T-helper 1 cell treated with Interleukin-12 subunit alpha and Interleukin-12 subunit beta and Interleukin-4 antibody, amounts not matched to agents 30 μg/mL and 1 μg/mL, for 36 hours (primary cell): ENCODE data around the gene IPMK.
"Not testable (repeated sequence)": the region's sequence is repeated elsewhere in the genome, so short reads cannot be mapped to it uniquely, and the experiment has no call there.

Experiments used
- H3K27ac Mint-ChIP-seq: one replicate; pipeline ENCODE4 v1.8.0; 2021; ENCODE audit warnings: mild to moderate bottlenecking, mixed read lengths
- H3K27me3 Mint-ChIP-seq: one replicate; pipeline ENCODE4 v1.8.0; 2021; ENCODE audit warnings: low read depth, mixed read lengths
- H3K36me3 Mint-ChIP-seq: one replicate; pipeline ENCODE4 v1.8.0; 2021; ENCODE audit warnings: low read depth, mixed read lengths
- H3K4me1 Mint-ChIP-seq: one replicate; pipeline ENCODE4 v1.8.0; 2021; ENCODE audit warnings: low read depth, mixed read lengths
- H3K4me3 Mint-ChIP-seq: one replicate; pipeline ENCODE4 v1.8.0; 2021; ENCODE audit warnings: mild to moderate bottlenecking, moderate library complexity, mixed read lengths
- H3K9me3 Mint-ChIP-seq: one replicate; pipeline ENCODE4 v1.8.0; 2021; ENCODE audit warnings: mixed read lengths

Gene IPMK

GRCh38 chr10:58173391-58173790 lies 94.3 kb downstream of the IPMK start:
- H3K9me3 Mint-ChIP-seq = no peaks in the 10 kb centered on the region
- no peaks in the 10 kb centered on the region for H3K36me3 Mint-ChIP-seq
- peaks cover 10% of the 10 kb centered on the region for H3K27me3 Mint-ChIP-seq
- no peak overlapping the region for H3K4me3 Mint-ChIP-seq
- no peak overlapping the region for H3K27ac Mint-ChIP-seq
- no peaks in the 10 kb centered on the region for H3K4me1 Mint-ChIP-seq

- H3K4me3 Mint-ChIP-seq = no peak overlapping the region
- H3K36me3 Mint-ChIP-seq = no peaks in the 10 kb centered on the region
- H3K9me3 Mint-ChIP-seq = no peaks in the 10 kb centered on the region
- no peaks in the 10 kb centered on the region for H3K4me1 Mint-ChIP-seq
- H3K27me3 Mint-ChIP-seq = peaks cover 10% of the 10 kb centered on the region
- H3K27ac Mint-ChIP-seq = no peak overlapping the region
These were observed 96.5 kb downstream of the IPMK start for GRCh38 chr10:58171146-58171545.

GRCh38 chr10:58164517-58164916 lies 103.2 kb downstream of the IPMK start:
- Mint-ChIP-seq H3K9me3 (no peaks in the 10 kb centered on the region), H3K4me3 (no peak overlapping the region), H3K36me3 (no peaks in the 10 kb centered on the region), H3K4me1 (no peaks in the 10 kb centered on the region), H3K27me3 (peaks cover 7% of the 10 kb centered on the region), H3K27ac (no peak overlapping the region)

- Mint-ChIP-seq H3K36me3 (no peaks in the 10 kb centered on the region), H3K4me1 (no peaks in the 10 kb centered on the region), H3K27me3 (peaks cover 4% of the 10 kb centered on the region), H3K4me3 (no peak overlapping the region), H3K9me3 (no peaks in the 10 kb centered on the region), H3K27ac (no peak overlapping the region)
These were observed 108.9 kb downstream of the IPMK start for GRCh38 chr10:58158806-58159205.

GRCh38 chr10:58157076-58157766 lies 110.5 kb downstream of the IPMK start:
- H3K9me3 Mint-ChIP-seq = no peaks in the 10 kb centered on the region
- no peaks in the 10 kb centered on the region for H3K36me3 Mint-ChIP-seq
- peaks cover 4% of the 10 kb centered on the region for H3K27me3 Mint-ChIP-seq
- no peaks in the 10 kb centered on the region for H3K4me1 Mint-ChIP-seq
- no peak overlapping the region for H3K4me3 Mint-ChIP-seq
- no peak overlapping the region for H3K27ac Mint-ChIP-seq

- H3K4me1 Mint-ChIP-seq, H3K27me3 Mint-ChIP-seq, H3K36me3 Mint-ChIP-seq, H3K4me3 Mint-ChIP-seq, H3K27ac Mint-ChIP-seq, H3K9me3 Mint-ChIP-seq: not testable (repeated sequence)
These were observed 111.8 kb downstream of the IPMK start for GRCh38 chr10:58155941-58156340.

- Mint-ChIP-seq H3K27ac (no peak overlapping the region), H3K27me3 (peaks cover 3% of the 10 kb centered on the region)
These were observed 113.9 kb downstream of the IPMK start for GRCh38 chr10:58153751-58154150.

GRCh38 chr10:58152673-58153263 lies 114.9 kb downstream of the IPMK start:
- no peaks in the 10 kb centered on the region for H3K9me3 Mint-ChIP-seq
- no peak overlapping the region for H3K27ac Mint-ChIP-seq
- peaks cover 3% of the 10 kb centered on the region for H3K27me3 Mint-ChIP-seq
- H3K4me3 Mint-ChIP-seq = no peak overlapping the region
- H3K4me1 Mint-ChIP-seq = no peaks in the 10 kb centered on the region
- no peaks in the 10 kb centered on the region for H3K36me3 Mint-ChIP-seq

More at GRCh38 chr10:58153751-58154150, 113.9 kb downstream of the IPMK start:
- H3K36me3 Mint-ChIP-seq = no peaks in the 10 kb centered on the region
- H3K9me3 Mint-ChIP-seq = no peaks in the 10 kb centered on the region
- H3K4me3 Mint-ChIP-seq = no peak overlapping the region
- H3K4me1 Mint-ChIP-seq = no peaks in the 10 kb centered on the region

GRCh38 chr10:58150290-58150689 lies 117.4 kb downstream of the IPMK start:
- peaks cover 3% of the 10 kb centered on the region for H3K27me3 Mint-ChIP-seq
- H3K4me3 Mint-ChIP-seq = no peak overlapping the region
- no peak overlapping the region for H3K27ac Mint-ChIP-seq
- H3K36me3 Mint-ChIP-seq = no peaks in the 10 kb centered on the region
- no peaks in the 10 kb centered on the region for H3K4me1 Mint-ChIP-seq
- H3K9me3 Mint-ChIP-seq = peaks cover 4% of the 10 kb centered on the region

GRCh38 chr10:58143944-58144343 lies 123.8 kb downstream of the IPMK start:
- H3K27me3 Mint-ChIP-seq = peaks cover 6% of the 10 kb centered on the region
- no peak overlapping the region for H3K4me3 Mint-ChIP-seq
- H3K4me1 Mint-ChIP-seq = peaks cover 10% of the 10 kb centered on the region
- peaks cover 24% of the 10 kb centered on the region for H3K9me3 Mint-ChIP-seq
- peaks cover 3% of the 10 kb centered on the region for H3K36me3 Mint-ChIP-seq
- peak overlapping the region; percentile 7 for H3K27ac Mint-ChIP-seq
